Lung (tissue), 12 donors: ENCODE data around the gene AFAP1. TPM values are rescaled to one million over a fixed set of nuclear protein-coding genes. Genes with fewer than 3 reads are reported as not detected.

Experiments used
- ATAC-seq: fragments of 200-7000 bp; cut with Tn5 transposase; one replicate; pipeline ENCODE4 v1.9.1; 2020; ENCODE audit warnings: moderate number of reproducible peaks; ENCODE audit not compliant: insufficient read depth, low FRiP score
- DNase-seq, 3 donors: peaks; one replicate each; pipeline ENCODE4 v3.0.0-alpha.2; 2013 to 2017
- H3K27ac ChIP-seq, 2 donors: one replicate each; pipeline ENCODE4 v1.5.1; 2013; ENCODE audit warnings: mild to moderate bottlenecking in 2 of 2, moderate library complexity in 2 of 2, control low read depth in 1 of 2, inconsistent platforms in 1 of 2, low read depth in 1 of 2, low read length in 1 of 2
- H3K27me3 ChIP-seq, 3 donors: one replicate each; pipeline ENCODE4 v1.5.1; 2013; ENCODE audit warnings: low read length in 2 of 3; ENCODE audit not compliant: control insufficient read depth in 3 of 3, insufficient read depth in 3 of 3
- H3K36me3 ChIP-seq, 4 donors: one replicate each; pipeline ENCODE4 v1.5.1; 2013; ENCODE audit warnings: low read length in 4 of 4, mild to moderate bottlenecking in 1 of 4, moderate library complexity in 1 of 4; ENCODE audit not compliant: control insufficient read depth in 4 of 4, insufficient read depth in 4 of 4
- H3K4me1 ChIP-seq, 5 donors: one replicate each; pipeline ENCODE4 v1.5.1; 2013; ENCODE audit warnings: low read length in 5 of 5, mild to moderate bottlenecking in 2 of 5, moderate library complexity in 1 of 5; ENCODE audit not compliant: control insufficient read depth in 5 of 5, insufficient read depth in 5 of 5
- H3K4me3 ChIP-seq: one replicate; pipeline ENCODE4 v1.5.1; 2013; ENCODE audit warnings: mild to moderate bottlenecking, control low read depth, moderate library complexity
- H3K9ac ChIP-seq, 2 donors: one replicate each; pipeline ENCODE4 v1.5.1; 2013; ENCODE audit warnings: low read length in 2 of 2, control low read depth in 1 of 2; ENCODE audit not compliant: insufficient read depth in 1 of 2
- H3K9me3 ChIP-seq, 4 donors: one replicate each; pipeline ENCODE4 v1.5.1; 2013; ENCODE audit warnings: low read length in 3 of 4, mild to moderate bottlenecking in 1 of 4, moderate library complexity in 1 of 4; ENCODE audit not compliant: control insufficient read depth in 4 of 4, insufficient read depth in 3 of 4
- CTCF ChIP-seq: IDR thresholded peaks from 2 replicates; pipeline ENCODE4 v1.5.1; 2012; ENCODE audit warnings: mild to moderate bottlenecking; ENCODE audit errors: control extremely low read depth, extremely low read depth
- WGBS, 2 donors: extraction: QIAGEN DNeasy Blood & Tissue Kit; methylation state at CpG; one replicate each; pipeline ENCODE4 v1.1.7; 2013; 5-methylcytosine and 5-hydroxymethylcytosine counted together
- polyA plus RNA-seq, 2 donors: library from polyadenylated mRNA; stranded (reverse); fragments of 200-250 nt; gene quantifications; one replicate each; pipeline ENCODE4 v1.2.1, GENCODE V29; 2013
- total RNA-seq, 2 donors: library from RNA; depleted of rRNA in 1 of 2; stranded (reverse); fragments of >200 nt in 1 of 2; gene quantifications; one replicate each; pipeline ENCODE4 v1.2.1, GENCODE V29; 2014 to 2021
- donor health status: control.
- donor health status: control.
- donor health status: Bipolar disorder and iron deficiency.
- donor health status: healthy.
- donor health status: DM: yes; HTN: yes; CAD: no.

Gene AFAP1
- total and polyA plus RNA-seq, 4 donors: 5.3 to 34.1 (median 12.3) TPM

- WGBS, 2 donors: 76 to 82% methylated on average over 4 of the region's 4 CpGs
- H3K36me3 ChIP-seq: peaks cover 0 to 12% (median 6%) of the 10 kb centered on the region in 4 donors
- no peak for ATAC-seq
- TF ChIP-seq CTCF: no peak
- DNase-seq: peak; percentile 55 to 72 (median 72)
- H3K9ac ChIP-seq: peak overlapping the region in 1 of 2 donors; percentile 56
- no peak overlapping the region for H3K4me3 ChIP-seq
- H3K9me3 ChIP-seq: no peaks in the 10 kb centered on the region
- no peaks in the 10 kb centered on the region for H3K27me3 ChIP-seq
- H3K4me1 ChIP-seq: peaks cover 4 to 56% (median 48%) of the 10 kb centered on the region in 5 donors
- H3K27ac ChIP-seq: peak overlapping the region; percentile 61 to 70
Observed at GRCh38 chr4:7822877-7823276, 116.8 kb downstream of the AFAP1 start.

DNA sequence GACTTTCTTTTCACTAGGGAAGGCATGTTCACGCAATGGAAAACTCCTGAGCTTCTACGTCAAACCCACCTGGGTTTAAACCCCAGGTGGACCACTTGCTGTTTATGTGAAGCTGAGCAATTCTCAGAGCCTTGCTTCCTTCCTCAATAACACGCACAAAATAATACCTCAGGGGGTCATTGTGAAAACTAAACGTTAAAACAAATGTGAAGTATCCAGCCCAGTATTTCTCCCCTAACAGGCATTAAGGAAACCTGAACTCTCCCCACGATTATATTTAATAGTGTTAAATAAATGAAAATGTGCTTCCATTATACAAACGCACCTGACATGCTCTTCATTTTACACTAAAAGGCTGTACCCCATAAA, 117.5 kb downstream of the AFAP1 start:
- 63 to 76% methylated on average over 6 of the region's 6 CpGs for WGBS, 2 donors
- no peak for TF ChIP-seq CTCF
- H3K36me3 ChIP-seq: peaks cover 0 to 10% (median 6%) of the 10 kb centered on the region in 4 donors
- H3K9me3 ChIP-seq: no peaks in the 10 kb centered on the region
- ATAC-seq: no peak
- no peaks in the 10 kb centered on the region for H3K27me3 ChIP-seq
- H3K4me3 ChIP-seq: no peak overlapping the region
- H3K9ac ChIP-seq: no peak overlapping the region
- no peak overlapping the region for H3K27ac ChIP-seq
- DNase-seq: peak in 1 of 3 donors; percentile 1
- H3K4me1 ChIP-seq: peaks cover 4 to 55% (median 44%) of the 10 kb centered on the region in 5 donors

DNA sequence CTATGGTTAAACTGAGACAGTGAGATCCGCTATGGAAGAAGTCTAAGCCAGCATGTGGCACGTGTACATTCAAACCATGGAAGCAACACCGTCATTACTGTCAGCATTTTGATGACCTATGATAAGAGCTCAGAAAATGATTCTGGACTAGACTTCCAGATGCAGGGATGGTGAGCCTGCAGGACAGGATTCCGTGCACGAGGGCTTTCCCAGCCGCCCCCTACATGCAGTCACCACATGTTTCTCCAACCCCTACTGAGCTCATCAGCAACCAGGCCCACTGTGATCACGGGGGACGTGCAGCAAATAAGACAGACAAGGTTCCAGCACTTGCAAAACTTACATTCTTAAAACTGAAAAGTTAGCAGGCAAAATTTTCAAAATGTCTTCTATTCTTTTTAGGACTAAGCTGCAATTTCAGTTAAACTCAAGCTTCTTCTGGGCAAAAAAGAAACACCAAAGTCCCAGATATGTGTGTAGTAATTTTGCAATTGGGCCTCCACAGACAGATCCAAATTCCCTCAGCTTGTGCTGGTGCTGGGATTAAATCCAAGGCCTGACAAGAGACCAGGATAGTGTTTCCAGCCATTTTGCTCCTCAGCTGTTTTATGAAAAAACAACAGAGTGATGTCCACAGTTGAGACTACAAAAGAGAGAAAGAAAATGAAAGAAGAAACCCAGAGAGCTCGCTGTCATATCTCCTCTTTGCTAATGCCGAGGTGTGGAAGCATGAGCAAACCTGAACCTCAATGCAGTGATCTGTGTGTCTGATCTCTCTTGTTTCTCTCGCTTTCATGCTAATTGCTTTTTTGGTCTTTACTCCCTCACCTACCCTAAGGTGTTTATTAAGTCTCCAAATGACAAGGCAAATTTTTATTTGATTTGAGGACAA, 118.2 kb downstream of the AFAP1 start:
- Histone ChIP-seq H3K9ac (peak overlapping the region in 1 of 2 donors; percentile 16), H3K4me1 (peaks cover 4 to 55% (median 45%) of the 10 kb centered on the region in 5 donors), H3K27me3 (no peaks in the 10 kb centered on the region), H3K27ac (no peak overlapping the region), H3K4me3 (no peak overlapping the region), H3K36me3 (peaks cover 0 to 11% (median 5%) of the 10 kb centered on the region in 4 donors), H3K9me3 (no peaks in the 10 kb centered on the region)
- DNase-seq: peak; percentile 12 to 57 (median 41)
- TF ChIP-seq CTCF: no peak
- ATAC-seq: no peak
- WGBS, 2 donors: 81 to 84% methylated on average over 11 of the region's 11 CpGs
